Measurements from ENCODE around the gene CHCHD6.

Gene CHCHD6

DNA sequence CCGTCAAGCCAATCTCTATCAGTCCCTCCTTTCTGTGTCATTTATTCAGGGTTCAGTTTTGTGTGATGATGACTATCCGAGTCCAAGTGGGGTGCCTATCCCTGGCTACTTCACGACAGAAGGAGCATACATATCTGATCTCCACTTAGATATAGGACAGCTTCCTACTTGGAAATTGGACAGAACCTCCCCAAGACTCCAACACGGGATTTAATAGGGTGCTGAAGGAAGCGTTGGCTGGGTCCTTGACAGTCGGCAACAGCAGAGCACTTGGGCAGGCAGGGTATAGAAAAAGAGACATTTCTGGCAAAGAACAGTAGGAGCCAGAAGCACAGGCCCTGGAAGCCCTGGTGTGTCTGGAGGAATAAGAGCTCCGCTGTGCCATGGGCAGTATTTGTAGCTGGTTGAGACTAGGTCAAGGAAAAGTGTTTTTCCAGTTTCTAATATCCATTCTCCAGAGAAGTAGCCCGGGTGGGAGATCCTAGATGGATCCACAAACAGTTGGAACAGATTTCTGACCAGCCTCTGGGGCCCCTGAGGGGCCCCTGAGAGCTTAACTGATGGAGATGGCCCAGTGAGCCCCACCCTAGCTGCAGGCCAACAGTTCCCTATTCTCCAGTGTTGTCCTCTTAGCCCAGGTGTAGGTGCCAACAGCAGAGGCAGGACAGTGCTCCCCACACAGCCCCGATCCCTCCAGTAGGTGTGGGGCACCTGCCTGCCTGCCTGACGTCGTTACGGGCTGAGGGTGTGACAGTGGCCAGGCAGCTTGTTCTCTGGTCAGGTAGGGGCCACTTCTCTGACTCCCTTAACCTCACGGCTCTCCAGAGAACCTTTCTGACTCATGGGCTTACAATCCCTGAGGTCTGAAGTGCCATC lies 130.8 kb downstream of the CHCHD6 start:
- no peak for FAIRE-seq

GRCh38 chr3:126835472-126836219 lies 131.6 kb downstream of the CHCHD6 start:
- FAIRE-seq = no peak

DNA sequence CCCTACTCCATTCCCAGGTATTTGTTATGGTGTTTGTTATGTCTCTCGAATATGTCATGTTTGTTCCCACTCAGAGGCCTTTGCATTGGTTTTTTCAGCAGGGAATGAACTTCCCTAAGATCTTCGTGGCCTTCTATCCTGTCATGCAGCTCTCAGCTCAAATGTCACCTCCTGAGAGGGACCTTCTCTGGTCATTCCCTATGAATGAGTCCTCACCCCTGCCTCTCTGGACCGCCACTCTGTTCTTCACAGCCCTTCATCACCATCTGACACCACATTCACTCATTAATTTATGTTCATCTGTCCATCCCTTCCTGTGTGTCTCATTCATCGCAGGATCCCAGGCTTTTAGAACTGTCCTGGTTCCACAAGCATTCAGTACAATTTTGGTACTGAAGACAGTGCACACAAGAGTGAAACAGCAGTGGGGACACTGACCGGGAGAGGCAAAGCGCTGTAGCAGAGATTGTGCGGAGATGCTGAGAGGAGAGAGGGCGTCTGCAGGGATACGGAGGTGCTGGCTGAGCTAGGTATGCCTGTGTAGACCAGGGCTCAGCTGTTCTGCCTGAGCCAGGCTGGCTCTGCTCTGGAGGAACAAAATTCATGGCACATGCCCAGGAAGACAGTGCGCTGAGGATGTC lies 132.3 kb downstream of the CHCHD6 start:
- FAIRE-seq = no peak

- no peak for FAIRE-seq
Measured at GRCh38 chr3:126837773-126838172, 133.7 kb downstream of the CHCHD6 start.

DNA sequence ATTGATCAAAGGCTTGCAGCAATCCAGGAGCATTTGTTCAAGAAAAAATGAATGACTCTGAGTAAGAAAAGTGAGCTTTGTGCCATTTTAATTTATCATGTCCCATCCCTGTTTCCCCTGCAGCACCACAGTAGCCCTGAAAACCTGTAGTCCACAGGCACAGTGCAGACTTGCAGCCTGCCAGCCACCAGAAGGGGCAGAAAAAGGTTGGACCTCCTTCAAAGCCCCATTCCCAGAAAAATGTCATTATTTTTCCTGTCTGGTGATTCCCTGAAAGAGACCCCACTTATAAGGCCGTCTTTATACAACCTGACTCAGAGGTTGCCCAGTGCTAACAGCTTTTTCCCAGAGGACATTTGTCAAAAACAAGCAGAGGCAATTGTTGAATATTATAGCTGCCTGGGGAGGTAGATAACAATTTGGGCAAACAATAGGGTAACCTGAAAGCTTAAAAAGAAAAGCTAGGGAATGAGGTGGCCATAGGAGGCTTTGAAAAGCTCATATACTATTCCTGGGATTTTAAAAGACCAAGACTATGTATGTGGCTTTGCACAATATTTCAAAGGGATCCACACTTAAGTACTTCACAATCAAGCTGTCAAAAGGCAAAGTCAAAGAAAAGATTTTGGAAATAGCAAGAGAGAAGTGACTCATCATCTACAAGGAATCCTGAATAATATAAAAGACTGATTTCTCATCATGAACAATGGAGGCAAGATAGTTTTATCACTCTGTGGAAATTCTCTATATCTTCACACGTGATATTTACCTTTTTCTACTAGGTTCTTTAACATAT lies 142.1 kb downstream of the CHCHD6 start:
- FAIRE-seq = no peak

- no peak for FAIRE-seq
Measured at GRCh38 chr3:126847061-126847460, 143.0 kb downstream of the CHCHD6 start.

GRCh38 chr3:126848991-126849390 lies 145.0 kb downstream of the CHCHD6 start:
- no peak for FAIRE-seq

- no peak for FAIRE-seq
Measured at GRCh38 chr3:126849768-126850167, 145.7 kb downstream of the CHCHD6 start.

GRCh38 chr3:126850370-126851085 lies 146.5 kb downstream of the CHCHD6 start:
- no peak for FAIRE-seq

GRCh38 chr3:126851382-126851781 lies 147.3 kb downstream of the CHCHD6 start:
- no peak for FAIRE-seq

GRCh38 chr3:126851934-126852333 lies 147.9 kb downstream of the CHCHD6 start:
- no peak for FAIRE-seq

- FAIRE-seq = no peak
Measured at GRCh38 chr3:126852511-126852910, 148.5 kb downstream of the CHCHD6 start.

DNA sequence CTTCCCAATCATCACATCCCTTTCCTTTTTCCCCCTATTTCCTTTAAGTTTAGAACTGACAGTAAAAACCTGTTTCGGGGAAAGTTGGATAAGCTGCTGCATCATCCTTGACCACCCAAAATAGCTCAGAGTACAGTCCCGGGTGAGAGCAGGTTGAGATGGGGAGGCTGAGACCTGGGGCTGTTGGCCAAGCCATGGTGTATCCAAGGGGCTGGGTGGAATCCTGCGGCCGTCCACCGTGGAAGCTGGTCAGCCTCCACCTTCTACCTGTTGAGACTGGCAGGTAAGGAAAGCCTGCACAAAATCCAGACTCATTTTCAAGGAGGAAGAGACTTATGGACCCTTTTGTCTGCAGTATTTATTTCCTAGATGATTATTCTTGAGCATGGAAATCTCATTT lies 150.6 kb downstream of the CHCHD6 start:
- FAIRE-seq = no peak

GRCh38 chr3:126855374-126855773 lies 151.3 kb downstream of the CHCHD6 start:
- FAIRE-seq = no peak

- no peak for FAIRE-seq
Measured at GRCh38 chr3:126857928-126858327, 153.9 kb downstream of the CHCHD6 start.

- FAIRE-seq = no peak
Measured at GRCh38 chr3:126858401-126858800, 154.4 kb downstream of the CHCHD6 start.

- no peak for FAIRE-seq
Measured at GRCh38 chr3:126858887-126859286, 154.8 kb downstream of the CHCHD6 start.

GRCh38 chr3:126859415-126860246 lies 155.6 kb downstream of the CHCHD6 start:
- FAIRE-seq = no peak

- no peak for FAIRE-seq
Measured at GRCh38 chr3:126865736-126866135, 161.7 kb downstream of the CHCHD6 start.

GRCh38 chr3:126866175-126866759 lies 162.2 kb downstream of the CHCHD6 start:
- FAIRE-seq = no peak

Data from colon (tissue), 2 donors.